Kidney (tissue), 14 donors: ENCODE data around the gene TRMT13. TPM values are rescaled to one million over a fixed set of nuclear protein-coding genes. Genes with fewer than 3 reads are reported as not detected.

Experiments
- DNase-seq, 5 donors: peaks; one replicate each; pipeline ENCODE4 v3.0.0-alpha.2; 2013 to 2020
- FAIRE-seq: peaks from 2 replicates; lab custom pipeline; 2012; peaks lifted over from hg19 to GRCh38; lab: Jason Lieb, UNC
- H3K27ac ChIP-seq, 2 donors: one replicate each; pipeline ENCODE4 v1.7.0; 2013; ENCODE audit warnings: low read depth in 2 of 2, low read length in 2 of 2, inconsistent platforms in 1 of 2
- H3K27me3 ChIP-seq: one replicate; pipeline ENCODE4 v1.7.1; 2013; ENCODE audit warnings: low read length, inconsistent platforms; ENCODE audit not compliant: control insufficient read depth, insufficient read depth
- H3K36me3 ChIP-seq, 3 donors: one replicate each; pipeline versions ENCODE4 v1.7.0 to v1.7.1; 2013; ENCODE audit warnings: low read length in 3 of 3, control low read depth in 1 of 3, inconsistent platforms in 1 of 3; ENCODE audit not compliant: insufficient read depth in 3 of 3, control insufficient read depth in 2 of 3
- H3K4me1 ChIP-seq, 3 donors: one replicate each; pipeline versions ENCODE4 v1.7.0 to v1.7.1; 2013; ENCODE audit warnings: low read length in 3 of 3, inconsistent platforms in 1 of 3, low read depth in 1 of 3; ENCODE audit not compliant: control insufficient read depth in 2 of 3, insufficient read depth in 2 of 3
- H3K4me3 ChIP-seq, 3 donors: one replicate each; pipeline versions ENCODE4 v1.7.0 to v1.8.1; 2013; ENCODE audit warnings: low read length in 3 of 3, control low read depth in 1 of 3, inconsistent platforms in 1 of 3
- H3K9ac ChIP-seq, 3 donors: one replicate each; pipeline versions ENCODE4 v1.7.0 to v1.7.1; 2013; ENCODE audit warnings: low read length in 3 of 3, control low read depth in 1 of 3, inconsistent platforms in 1 of 3
- H3K9me3 ChIP-seq, 3 donors: one replicate each; pipeline versions ENCODE4 v1.7.0 to v1.7.1; 2013; ENCODE audit warnings: low read length in 3 of 3, control low read depth in 1 of 3, inconsistent platforms in 1 of 3; ENCODE audit not compliant: control insufficient read depth in 2 of 3, insufficient read depth in 1 of 3
- intact Hi-C: fragments of 100-400 bp; cut with DNase I; formaldehyde crosslinking; loops from one replicate; pipeline ENCODE4 v1.11.1; 2022
- polyA plus RNA-seq: library from polyadenylated mRNA; stranded (reverse); fragments of 350-450 nt; fragmentation: Illumina TruSeq; extraction: RNeasy Lipid Tissue Mini Kit (QIAGEN cat#74804); gene quantifications from one replicate; pipeline ENCODE4 v1.2.3, GENCODE V29; 2014; ENCODE audit warnings: low read depth, low replicate concordance; ENCODE audit not compliant: insufficient read depth
- total RNA-seq: library from RNA; stranded (reverse); fragmentation: NEBNext Ultra II Directional; extraction: Animal tissue kit (Norgen Biotek cat#: 25700); gene quantifications from one replicate; pipeline ENCODE4 v1.2.1, GENCODE V29; 2021
- TF ChIP-seq, protein P1 (sequence below): IDR thresholded peaks from 3 replicates; pipeline ENCODE4 v1.5.1; 2012; ENCODE audit warnings: mild to moderate bottlenecking, moderate library complexity, borderline replicate concordance; ENCODE audit not compliant: insufficient read depth; ENCODE audit errors: extremely low read depth
- donor health status: control.
- donor health status: control.
- donor health status: control.
- donor health status: control.
- donor health status: control.
- donor health status: DM: yes; HTN: yes; CAD: no.
- donor health status: Normal renal cell carcinoma (clear cell type).

The TRMT13 gene
- total and polyA plus RNA-seq, 2 donors from 2014 or later = 5.9 to 16.9 TPM

GRCh38 chr1:100184536-100184935 lies 51.6 kb downstream of the TRMT13 start:
- Histone ChIP-seq H3K9me3 (no peaks in the 10 kb centered on the region), H3K27me3 (no peaks in the 10 kb centered on the region), H3K36me3 (no peaks in the 10 kb centered on the region), H3K4me3 (no peak overlapping the region), H3K27ac (no peak overlapping the region), H3K4me1 (peaks cover 0 to 5% (median 3%) of the 10 kb centered on the region in 3 donors), H3K9ac (no peak overlapping the region)
- DNase-seq = no peak
- intact Hi-C loops = no loop called here
- TF ChIP-seq, protein P1, sequence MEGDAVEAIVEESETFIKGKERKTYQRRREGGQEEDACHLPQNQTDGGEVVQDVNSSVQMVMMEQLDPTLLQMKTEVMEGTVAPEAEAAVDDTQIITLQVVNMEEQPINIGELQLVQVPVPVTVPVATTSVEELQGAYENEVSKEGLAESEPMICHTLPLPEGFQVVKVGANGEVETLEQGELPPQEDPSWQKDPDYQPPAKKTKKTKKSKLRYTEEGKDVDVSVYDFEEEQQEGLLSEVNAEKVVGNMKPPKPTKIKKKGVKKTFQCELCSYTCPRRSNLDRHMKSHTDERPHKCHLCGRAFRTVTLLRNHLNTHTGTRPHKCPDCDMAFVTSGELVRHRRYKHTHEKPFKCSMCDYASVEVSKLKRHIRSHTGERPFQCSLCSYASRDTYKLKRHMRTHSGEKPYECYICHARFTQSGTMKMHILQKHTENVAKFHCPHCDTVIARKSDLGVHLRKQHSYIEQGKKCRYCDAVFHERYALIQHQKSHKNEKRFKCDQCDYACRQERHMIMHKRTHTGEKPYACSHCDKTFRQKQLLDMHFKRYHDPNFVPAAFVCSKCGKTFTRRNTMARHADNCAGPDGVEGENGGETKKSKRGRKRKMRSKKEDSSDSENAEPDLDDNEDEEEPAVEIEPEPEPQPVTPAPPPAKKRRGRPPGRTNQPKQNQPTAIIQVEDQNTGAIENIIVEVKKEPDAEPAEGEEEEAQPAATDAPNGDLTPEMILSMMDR = no peak
- no peak for FAIRE-seq

GRCh38 chr1:100187912-100188311 lies 54.9 kb downstream of the TRMT13 start:
- intact Hi-C loops = no loop called here
- TF ChIP-seq, protein P1 = no peak
- Histone ChIP-seq H3K9ac (no peak overlapping the region), H3K4me1 (peaks cover 0 to 8% (median 7%) of the 10 kb centered on the region in 3 donors), H3K27me3 (no peaks in the 10 kb centered on the region), H3K27ac (peak overlapping the region; percentile 4 to 32), H3K9me3 (no peaks in the 10 kb centered on the region), H3K4me3 (no peak overlapping the region), H3K36me3 (no peaks in the 10 kb centered on the region)
- DNase-seq (peak in 2 of 5 donors; percentile 42 to 46), FAIRE-seq (no peak)

- H3K27ac ChIP-seq = peak overlapping the region; percentile 68 to 80
These were observed 55.7 kb downstream of the TRMT13 start for GRCh38 chr1:100188617-100189016.

More at GRCh38 chr1:100188617-100189016, 55.7 kb downstream of the TRMT13 start:
- intact Hi-C loops = no loop called here
- peaks cover 0 to 8% (median 7%) of the 10 kb centered on the region in 3 donors for H3K4me1 ChIP-seq
- no peaks in the 10 kb centered on the region for H3K27me3 ChIP-seq
- no peaks in the 10 kb centered on the region for H3K9me3 ChIP-seq
- no peaks in the 10 kb centered on the region for H3K36me3 ChIP-seq
- DNase-seq (peak in 4 of 5 donors; percentile 40 to 90 (median 67)), FAIRE-seq (no peak)
- no peak overlapping the region for H3K9ac ChIP-seq
- TF ChIP-seq, protein P1 = no peak
- H3K4me3 ChIP-seq = no peak overlapping the region
